ENCODE data around the gene ARMC8.

Gene ARMC8

GRCh38 chr3:138329984-138330293 lies 142.8 kb downstream of the ARMC8 start:
- peak overlapping the region; percentile 82 for H3K4me2 ChIP-seq
- H3K27me3 ChIP-seq (ENCODE audit: insufficient read depth, low read depth), result peaks cover 5% of the 10 kb centered on the region; the same call in 1 of the 2 replicates
- peak overlapping the region; percentile 98 for H2AFZ ChIP-seq (ENCODE audit: low read depth)
- H3K27ac ChIP-seq, result no peak overlapping the region
- no peak overlapping the region for H3K4me3 ChIP-seq (IDR thresholded peaks at IDR 0.05; ENCODE audit: insufficient read depth, low read depth, low read length)
- H3K36me3 ChIP-seq (ENCODE audit: insufficient read depth), result no peaks in the 10 kb centered on the region
- no peak overlapping the region for H3K9ac ChIP-seq
- H4K20me1 ChIP-seq (ENCODE audit: insufficient read depth), result no peaks in the 10 kb centered on the region
- no peak for TF ChIP-seq CTCF (conservative IDR thresholded peaks at IDR 0.05; ENCODE audit: low read depth, low read length)
- no peaks in the 10 kb centered on the region for H3K79me2 ChIP-seq (ENCODE audit: insufficient read depth, low read depth)
- peaks cover 41% of the 10 kb centered on the region for H3K4me1 ChIP-seq (ENCODE audit: low read depth, poor library complexity, severe bottlenecking)

- Histone ChIP-seq H3K79me2 (ENCODE audit: insufficient read depth, low read depth) (no peaks in the 10 kb centered on the region), H3K27ac (no peak overlapping the region), H3K36me3 (ENCODE audit: insufficient read depth) (no peaks in the 10 kb centered on the region), H3K4me1 (ENCODE audit: low read depth, poor library complexity, severe bottlenecking) (peaks cover 41% of the 10 kb centered on the region), H2AFZ (ENCODE audit: low read depth) (no peak overlapping the region), H3K4me2 (peak overlapping the region; percentile 13; the same call in 1 of the 2 replicates), H3K9ac (no peak overlapping the region), H4K20me1 (ENCODE audit: insufficient read depth) (no peaks in the 10 kb centered on the region), H3K27me3 (ENCODE audit: insufficient read depth, low read depth) (peaks cover 5% of the 10 kb centered on the region; the same call in 1 of the 2 replicates), H3K4me3 (IDR thresholded peaks at IDR 0.05; ENCODE audit: insufficient read depth, low read depth, low read length) (no peak overlapping the region)
- peak; percentile 39 for TF ChIP-seq CTCF (conservative IDR thresholded peaks at IDR 0.05; ENCODE audit: low read depth, low read length)
Observed at GRCh38 chr3:138331143-138331894, 144.2 kb downstream of the ARMC8 start.

GRCh38 chr3:138332472-138333073 lies 145.5 kb downstream of the ARMC8 start:
- Histone ChIP-seq H3K4me1 (ENCODE audit: low read depth, poor library complexity, severe bottlenecking) (peaks cover 41% of the 10 kb centered on the region), H4K20me1 (ENCODE audit: insufficient read depth) (no peaks in the 10 kb centered on the region), H3K4me3 (IDR thresholded peaks at IDR 0.05; ENCODE audit: insufficient read depth, low read depth, low read length) (no peak overlapping the region), H3K4me2 (peak overlapping the region; percentile 17; the same call in 1 of the 2 replicates), H3K79me2 (ENCODE audit: insufficient read depth, low read depth) (no peaks in the 10 kb centered on the region), H3K27ac (no peak overlapping the region), H3K9ac (no peak overlapping the region), H2AFZ (ENCODE audit: low read depth) (no peak overlapping the region), H3K36me3 (ENCODE audit: insufficient read depth) (no peaks in the 10 kb centered on the region), H3K27me3 (ENCODE audit: insufficient read depth, low read depth) (peaks cover 5% of the 10 kb centered on the region; the same call in 1 of the 2 replicates)
- TF ChIP-seq CTCF (conservative IDR thresholded peaks at IDR 0.05; ENCODE audit: low read depth, low read length), result peak; percentile 82

GRCh38 chr3:138334608-138335007 lies 147.5 kb downstream of the ARMC8 start:
- no peak for TF ChIP-seq CTCF (conservative IDR thresholded peaks at IDR 0.05; ENCODE audit: low read depth, low read length)
- H3K27ac ChIP-seq, result no peak overlapping the region
- no peaks in the 10 kb centered on the region for H3K79me2 ChIP-seq (ENCODE audit: insufficient read depth, low read depth)
- H3K27me3 ChIP-seq (ENCODE audit: insufficient read depth, low read depth), result peaks cover 5% of the 10 kb centered on the region; the same call in 1 of the 2 replicates
- H3K4me1 ChIP-seq (ENCODE audit: low read depth, poor library complexity, severe bottlenecking), result peaks cover 31% of the 10 kb centered on the region
- H3K4me2 ChIP-seq, result no peak overlapping the region
- no peaks in the 10 kb centered on the region for H3K36me3 ChIP-seq (ENCODE audit: insufficient read depth)
- H3K4me3 ChIP-seq (IDR thresholded peaks at IDR 0.05; ENCODE audit: insufficient read depth, low read depth, low read length), result no peak overlapping the region
- H2AFZ ChIP-seq (ENCODE audit: low read depth), result no peak overlapping the region
- H4K20me1 ChIP-seq (ENCODE audit: insufficient read depth), result no peaks in the 10 kb centered on the region
- no peak overlapping the region for H3K9ac ChIP-seq

Measured in KMS-11 (cell line).